Measurements from ENCODE around the gene SH2D5.
"Not testable (repeated sequence)": the region's sequence is repeated elsewhere in the genome, so short reads cannot be mapped to it uniquely, and the experiment has no call there.

The SH2D5 gene

GRCh38 chr1:20727746-20728316 is 4.7 kb downstream of the SH2D5 start:
- DNase-seq = no peak

GRCh38 chr1:20726932-20727745 is 5.4 kb downstream of the SH2D5 start:
- no peak for DNase-seq

- no peak for DNase-seq
These were observed 6.2 kb downstream of the SH2D5 start for GRCh38 chr1:20726118-20726911.

- no peak for DNase-seq
These were observed 7.0 kb downstream of the SH2D5 start for GRCh38 chr1:20725189-20726117.

GRCh38 chr1:20724364-20725188 is 7.9 kb downstream of the SH2D5 start:
- DNase-seq = no peak

- DNase-seq = no peak
These were observed 8.8 kb downstream of the SH2D5 start for GRCh38 chr1:20723537-20724363.

GRCh38 chr1:20723159-20723536 is 9.4 kb downstream of the SH2D5 start:
- DNase-seq = no peak

GRCh38 chr1:20721117-20722061 is 11.1 kb downstream of the SH2D5 start:
- DNase-seq = no peak

- no peak for DNase-seq
These were observed 11.8 kb downstream of the SH2D5 start for GRCh38 chr1:20720631-20721091.

GRCh38 chr1:20719871-20720620 is 12.5 kb downstream of the SH2D5 start:
- DNase-seq = no peak

- no peak for DNase-seq
These were observed 13.2 kb downstream of the SH2D5 start for GRCh38 chr1:20719261-20719660.

- not testable (repeated sequence) for DNase-seq
These were observed 14.1 kb downstream of the SH2D5 start for GRCh38 chr1:20718343-20718882.

GRCh38 chr1:20717452-20718342 is 14.8 kb downstream of the SH2D5 start, which contains the start of gene KIF17:
Gene KIF17 (minus strand): TSS chr1:20718007. CDS start chr1:20717706, 301 bp downstream.
- DNase-seq = no peak

- no peak for DNase-seq
These were observed 16.3 kb downstream of the SH2D5 start for GRCh38 chr1:20716232-20716631.

- no peak for DNase-seq
These were observed 17.1 kb downstream of the SH2D5 start for GRCh38 chr1:20715406-20715805.

- DNase-seq = no peak
These were observed 19.1 kb downstream of the SH2D5 start for GRCh38 chr1:20713440-20713839.

- no peak for DNase-seq
These were observed 20.3 kb downstream of the SH2D5 start for GRCh38 chr1:20712215-20712577.

Measured in cortex of kidney (tissue), 1 donor.